DND-41 (cell line): Measurements from ENCODE around the gene EGFL7.

Source experiments
- EZH2 ChIP-seq: IDR thresholded peaks from 3 replicates; pipeline ENCODE4 v1.6.1; 2012; ENCODE audit warnings: borderline replicate concordance, low read depth, mild to moderate bottlenecking, moderate library complexity, low read length, inconsistent platforms; ENCODE audit not compliant: severe bottlenecking
- TF ChIP-seq, protein P1 (sequence below): IDR thresholded peaks from 2 replicates; pipeline ENCODE4 v1.5.1; 2012; ENCODE audit warnings: borderline replicate concordance, low read length, moderate library complexity, mild to moderate bottlenecking; ENCODE audit not compliant: poor library complexity, severe bottlenecking; ENCODE audit errors: extremely low read depth

DNA sequence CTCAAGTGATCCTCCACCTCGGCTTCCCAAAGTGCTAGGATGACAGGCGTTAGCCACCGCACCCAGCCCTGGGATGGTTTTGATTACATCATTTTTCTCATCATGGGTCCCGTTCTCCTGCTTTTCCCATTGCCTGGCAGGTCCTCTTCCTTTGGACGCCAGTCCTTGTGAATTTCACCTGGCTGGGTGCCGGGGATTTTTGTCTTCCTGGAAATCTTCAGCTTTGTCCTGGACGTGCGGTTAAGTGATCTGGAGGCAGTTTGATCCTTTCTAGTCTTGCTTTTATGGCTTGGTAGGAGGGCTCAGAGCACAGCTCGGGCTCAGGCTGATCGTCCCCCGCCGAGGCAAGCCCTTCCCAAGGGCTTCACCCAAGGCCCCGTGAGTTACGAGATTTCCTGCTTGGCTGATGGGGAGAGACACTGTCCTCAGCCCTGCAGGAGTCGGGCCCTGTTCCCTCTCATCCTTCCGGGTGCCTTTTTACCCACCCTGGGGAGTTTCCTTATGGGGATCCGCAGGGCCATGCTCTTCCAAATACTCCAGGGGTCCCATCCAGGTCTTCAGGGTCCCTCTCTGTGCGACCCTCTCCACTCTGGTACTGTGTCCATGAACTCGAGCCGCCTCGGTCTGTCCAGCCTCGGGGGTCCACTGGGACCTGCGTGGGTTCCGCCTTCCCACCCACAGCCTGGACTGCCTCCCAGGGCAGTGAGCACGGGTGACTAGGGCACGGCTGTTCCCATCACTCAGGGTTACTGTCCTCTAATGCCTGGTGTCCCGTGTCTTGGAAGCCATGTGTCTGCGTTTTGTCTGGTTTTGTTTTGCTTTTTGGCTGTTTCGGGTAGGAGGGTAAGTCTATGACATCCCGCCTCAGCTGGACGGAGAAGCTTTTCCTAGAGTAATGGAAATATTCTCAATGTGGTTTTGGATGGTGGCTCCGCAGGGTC, 22.3 kb upstream of the EGFL7 start:
- TF ChIP-seq, protein P1, sequence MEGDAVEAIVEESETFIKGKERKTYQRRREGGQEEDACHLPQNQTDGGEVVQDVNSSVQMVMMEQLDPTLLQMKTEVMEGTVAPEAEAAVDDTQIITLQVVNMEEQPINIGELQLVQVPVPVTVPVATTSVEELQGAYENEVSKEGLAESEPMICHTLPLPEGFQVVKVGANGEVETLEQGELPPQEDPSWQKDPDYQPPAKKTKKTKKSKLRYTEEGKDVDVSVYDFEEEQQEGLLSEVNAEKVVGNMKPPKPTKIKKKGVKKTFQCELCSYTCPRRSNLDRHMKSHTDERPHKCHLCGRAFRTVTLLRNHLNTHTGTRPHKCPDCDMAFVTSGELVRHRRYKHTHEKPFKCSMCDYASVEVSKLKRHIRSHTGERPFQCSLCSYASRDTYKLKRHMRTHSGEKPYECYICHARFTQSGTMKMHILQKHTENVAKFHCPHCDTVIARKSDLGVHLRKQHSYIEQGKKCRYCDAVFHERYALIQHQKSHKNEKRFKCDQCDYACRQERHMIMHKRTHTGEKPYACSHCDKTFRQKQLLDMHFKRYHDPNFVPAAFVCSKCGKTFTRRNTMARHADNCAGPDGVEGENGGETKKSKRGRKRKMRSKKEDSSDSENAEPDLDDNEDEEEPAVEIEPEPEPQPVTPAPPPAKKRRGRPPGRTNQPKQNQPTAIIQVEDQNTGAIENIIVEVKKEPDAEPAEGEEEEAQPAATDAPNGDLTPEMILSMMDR: no peak
- TF ChIP-seq EZH2: no peak
